ENCODE data around the gene EXOC5.

EXOC5 gene

DNA sequence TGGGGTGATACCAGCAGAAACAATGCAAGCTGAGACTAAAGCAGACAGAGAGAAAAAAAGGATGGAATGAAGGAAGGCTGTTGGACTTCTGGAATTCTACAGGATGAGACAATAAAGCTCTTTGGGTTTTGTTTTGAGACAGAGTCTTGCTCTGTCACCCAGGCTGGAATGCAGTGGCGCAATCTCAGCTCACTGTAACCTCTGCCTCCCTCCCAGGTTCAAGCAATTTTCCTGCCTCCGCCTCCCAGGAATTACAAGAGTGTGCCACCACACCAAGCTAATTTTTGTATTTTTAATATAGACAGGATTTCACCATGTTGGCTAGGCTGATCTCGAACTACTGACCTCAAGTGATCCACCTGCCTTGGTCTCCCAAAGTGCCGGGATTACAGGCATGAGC is 115.4 kb downstream of the EXOC5 start:
- DNase-seq = no peak
